Hepatocyte (in vitro differentiated cells): ENCODE results near the gene SOX13.

ENCODE experiments used
- CTCF ChIP-seq: fragments of 200-600 bp; sonication (generic); IDR thresholded peaks from 2 replicates; pipeline ENCODE4 v1.5.1; 2016; ENCODE audit warnings: antibody characterized with exemption, mild to moderate bottlenecking; ENCODE audit not compliant: poor library complexity
- EZH2 ChIP-seq: fragments of 200-600 bp; sonication (generic); IDR thresholded peaks from 2 replicates; pipeline ENCODE4 v1.6.1; 2016; ENCODE audit warnings: antibody characterized with exemption, mild to moderate bottlenecking, borderline replicate concordance
- EZH2phosphoT487 ChIP-seq: fragments of 200-600 bp; sonication (generic); IDR thresholded peaks from one replicate; pipeline ENCODE4 v1.6.1; 2018; ENCODE audit warnings: antibody characterized with exemption, mild to moderate bottlenecking, low read depth, moderate library complexity; ENCODE audit not compliant: unreplicated experiment, severe bottlenecking

- no peak for TF ChIP-seq CTCF
- no peak for TF ChIP-seq EZH2
- no peak for TF ChIP-seq EZH2phosphoT487
Measured at GRCh38 chr1:204121840-204122555, 49.1 kb downstream of the SOX13 start.
